HG03520 (cell line): ENCODE results near the gene CCSER2.
"Not testable (repeated sequence)": the region's sequence is repeated elsewhere in the genome, so short reads cannot be mapped to it uniquely, and the experiment has no call there.

Experiments
- ATAC-seq: cut with Tn5 transposase; IDR thresholded peaks from one replicate; pipeline ENCODE4 v1.9.1; 2021; ENCODE audit warnings: mild to moderate bottlenecking, moderate library complexity; ENCODE audit not compliant: unreplicated experiment

CCSER2 gene

DNA sequence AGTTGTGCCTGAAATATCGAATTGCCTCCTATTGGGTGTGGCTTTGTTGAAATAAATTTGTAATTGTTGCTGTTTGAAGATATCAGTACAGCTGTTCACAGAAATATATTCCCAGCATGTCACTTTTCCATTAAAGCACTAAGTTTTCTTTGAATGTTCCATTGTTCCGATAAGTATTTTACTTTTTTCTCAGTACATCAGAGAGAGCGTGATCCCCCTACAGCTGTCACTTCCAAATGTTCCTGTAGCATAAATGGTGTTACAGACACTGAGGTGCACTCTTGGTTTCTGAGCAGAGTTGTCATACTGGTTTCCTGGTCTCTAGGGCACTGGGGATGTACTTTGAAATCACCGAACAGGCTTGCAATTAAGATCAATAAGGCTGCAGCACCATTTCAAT is 189.2 kb downstream of the CCSER2 start:
- no peak for ATAC-seq

DNA sequence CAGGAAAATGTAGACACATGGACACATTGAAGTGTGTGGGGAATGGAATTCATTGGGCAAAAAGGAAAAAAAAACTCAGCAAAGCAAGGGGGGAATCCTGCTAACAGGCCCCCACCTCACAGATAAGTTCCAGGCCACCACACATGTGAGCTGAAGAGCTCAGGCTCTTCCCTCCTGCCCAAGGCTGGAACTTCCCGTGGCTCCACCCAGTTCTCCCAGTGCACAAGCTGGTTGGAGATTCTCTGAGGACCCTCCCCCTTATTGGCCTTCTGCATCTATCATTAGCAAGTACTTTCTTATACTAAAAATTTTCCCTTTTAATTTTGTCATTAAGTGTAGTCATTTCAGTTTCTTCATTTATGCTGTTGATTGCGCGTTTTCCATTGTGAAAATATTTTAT is 190.8 kb downstream of the CCSER2 start:
- ATAC-seq: no peak

DNA sequence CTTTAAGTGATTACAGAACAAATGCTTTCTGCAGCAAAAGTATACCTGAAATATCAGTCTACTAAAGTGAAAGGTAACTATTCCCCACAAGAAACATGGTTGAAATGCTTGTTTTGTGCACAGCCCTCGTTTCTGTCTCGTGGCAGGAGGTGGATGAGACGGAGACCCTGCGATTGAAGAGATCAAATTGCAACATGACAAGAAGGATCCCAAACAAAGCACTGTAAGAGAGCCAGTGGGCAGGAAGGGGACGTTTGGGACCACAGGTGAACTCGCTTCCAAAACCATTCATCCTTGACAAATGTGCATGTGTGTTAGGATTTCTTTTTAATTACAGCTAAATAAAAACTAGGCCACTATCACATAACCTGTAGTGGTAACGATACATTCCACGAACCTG is 192.6 kb downstream of the CCSER2 start:
- no peak for ATAC-seq

DNA sequence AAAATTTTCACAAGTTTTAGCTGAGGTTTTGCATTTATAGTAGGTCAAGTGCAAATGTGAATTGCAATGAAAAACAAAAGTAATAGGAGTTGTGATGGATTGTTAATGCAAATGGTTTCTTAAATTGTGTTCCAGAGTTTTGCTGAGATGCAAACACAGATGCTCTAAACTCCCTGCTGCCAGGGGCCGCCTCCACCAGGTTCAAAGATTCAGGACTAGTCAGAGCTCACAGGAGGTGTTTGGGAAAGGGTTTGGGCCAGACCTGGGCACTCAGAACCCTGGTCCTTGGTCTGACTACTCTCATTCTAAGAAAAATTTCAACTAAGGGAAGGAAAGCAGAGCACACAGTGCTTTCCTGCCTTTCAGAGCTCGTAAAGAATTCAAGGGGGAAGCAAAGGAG is 193.1 kb downstream of the CCSER2 start:
- no peak for ATAC-seq

DNA sequence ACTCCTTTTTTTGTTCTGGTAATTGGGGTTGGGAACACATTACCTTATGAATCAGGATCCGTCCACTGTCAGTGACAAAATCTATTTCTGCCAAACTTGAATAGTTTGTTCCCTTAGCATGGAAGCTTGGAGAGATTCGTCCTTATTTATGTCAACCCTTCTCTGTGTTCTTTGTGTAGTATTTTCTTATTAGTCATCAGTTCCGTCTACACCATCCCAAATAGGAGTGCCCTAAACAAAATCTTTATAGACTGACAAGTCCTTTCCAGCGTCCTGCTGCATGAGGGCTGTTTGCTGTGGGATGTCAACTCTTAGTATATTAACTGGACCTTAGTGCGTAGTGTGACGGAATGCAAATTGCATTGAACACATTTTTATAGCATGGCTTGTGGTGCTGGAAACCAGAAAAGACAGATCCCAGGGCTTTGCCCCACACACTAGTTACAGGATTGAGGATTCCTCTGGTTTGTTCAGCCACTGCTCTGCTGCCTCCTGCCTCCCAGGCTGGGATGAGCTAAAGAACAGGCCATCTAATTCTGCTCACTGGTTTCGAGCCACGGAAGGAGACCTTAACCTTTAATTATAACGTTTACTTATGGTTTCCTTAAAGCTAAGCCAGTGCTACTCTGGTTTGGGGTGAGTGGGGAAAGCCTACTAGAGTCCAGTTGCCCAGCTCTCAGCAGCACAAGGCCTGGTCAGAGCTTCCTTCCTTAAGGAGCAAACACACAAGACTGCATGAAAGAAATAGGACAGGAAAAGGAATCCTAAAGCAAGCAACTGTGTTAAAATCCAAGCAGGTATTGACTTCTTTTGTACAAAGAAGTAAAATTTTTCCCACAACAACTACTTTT is 194.4 kb downstream of the CCSER2 start:
- no peak for ATAC-seq

DNA sequence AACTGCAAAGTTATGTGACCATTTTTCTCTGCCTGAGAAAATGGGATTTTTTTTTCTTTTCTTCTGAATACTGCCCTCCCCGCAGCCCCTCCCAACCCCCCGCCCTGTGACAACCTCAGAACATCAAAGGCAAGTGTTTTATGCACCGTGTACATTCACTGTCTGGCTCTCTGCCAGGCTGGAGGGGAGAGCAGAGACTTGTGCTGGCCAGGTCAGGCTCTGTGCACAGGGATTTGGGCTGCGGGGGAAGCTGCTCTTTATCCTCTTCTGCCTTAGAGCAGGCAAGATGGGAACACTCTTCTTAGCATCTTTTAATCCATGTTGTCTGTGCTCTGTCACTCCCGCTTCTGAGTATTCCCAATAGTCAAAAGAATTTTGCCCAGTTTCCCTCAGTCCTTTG is 195.1 kb downstream of the CCSER2 start:
- no peak for ATAC-seq

DNA sequence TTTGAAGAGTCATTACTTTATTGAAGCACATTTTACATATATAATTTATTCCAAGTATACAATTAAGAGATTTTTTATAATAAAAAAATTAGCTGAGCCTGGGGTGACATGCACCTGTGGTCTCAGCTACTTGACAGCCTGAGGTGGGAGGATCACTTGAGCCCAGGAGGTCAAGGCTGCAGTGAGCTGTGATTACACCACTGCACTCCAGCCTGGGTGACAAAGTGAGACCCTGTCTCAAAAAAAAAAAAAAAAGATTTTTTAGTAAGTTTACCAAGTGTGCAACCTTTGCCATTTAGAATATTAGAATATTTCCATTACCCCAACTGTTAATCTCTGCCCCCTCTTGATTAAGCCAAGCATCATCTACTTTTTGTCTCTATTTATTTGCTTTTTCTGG is 196.0 kb downstream of the CCSER2 start:
- ATAC-seq: no peak

DNA sequence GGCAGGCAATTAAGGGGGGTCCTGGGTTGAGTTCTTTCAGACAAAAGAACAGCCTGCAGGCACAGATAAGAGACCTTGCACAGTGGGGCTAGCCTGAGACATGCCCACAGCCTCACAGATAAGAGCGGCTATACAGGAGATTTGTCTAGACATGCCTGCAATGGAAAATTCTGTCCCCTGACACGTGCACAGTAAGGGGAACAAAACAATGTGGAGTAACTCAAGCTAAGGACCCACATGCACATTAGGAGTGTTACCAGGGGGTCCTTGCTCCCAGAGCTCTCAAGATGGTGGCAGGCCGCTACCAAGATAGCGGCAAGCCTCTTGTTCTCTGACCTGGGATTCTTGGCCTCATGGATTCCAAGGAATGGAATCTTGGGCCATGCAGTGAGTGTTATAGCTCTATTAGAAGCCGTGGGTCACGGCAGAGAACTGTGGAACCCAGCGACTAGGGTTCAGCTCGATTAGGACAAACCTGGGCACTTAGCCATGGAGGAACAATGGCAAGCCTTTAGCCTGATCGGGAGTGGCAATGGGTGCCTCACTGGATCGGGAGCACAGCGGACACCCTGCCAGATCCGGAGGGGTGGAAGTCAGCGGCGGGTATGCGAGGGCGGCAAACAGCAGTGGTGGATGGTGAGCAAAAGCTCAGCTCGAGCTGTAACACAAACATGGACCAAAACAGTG is 196.9 kb downstream of the CCSER2 start:
- no peak for ATAC-seq

DNA sequence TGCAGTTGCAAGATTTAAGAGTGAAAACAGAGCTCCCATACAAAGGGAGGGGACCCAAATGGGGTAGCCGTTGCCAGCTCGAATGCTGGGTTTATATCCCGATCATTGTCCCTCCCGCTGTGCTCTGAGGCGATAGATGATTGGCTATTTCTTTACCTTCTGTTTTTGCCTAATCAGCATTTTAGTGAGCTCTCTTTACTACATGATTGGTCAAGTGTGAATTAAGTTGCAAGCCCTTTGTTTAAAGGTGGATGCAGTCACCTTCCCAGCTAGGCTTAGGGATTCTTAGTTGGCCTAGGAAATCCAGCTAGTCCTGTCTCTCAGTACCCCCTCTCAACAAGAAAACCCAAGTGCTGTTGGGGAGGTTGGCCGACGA is 197.4 kb downstream of the CCSER2 start:
- ATAC-seq: not testable (repeated sequence)

DNA sequence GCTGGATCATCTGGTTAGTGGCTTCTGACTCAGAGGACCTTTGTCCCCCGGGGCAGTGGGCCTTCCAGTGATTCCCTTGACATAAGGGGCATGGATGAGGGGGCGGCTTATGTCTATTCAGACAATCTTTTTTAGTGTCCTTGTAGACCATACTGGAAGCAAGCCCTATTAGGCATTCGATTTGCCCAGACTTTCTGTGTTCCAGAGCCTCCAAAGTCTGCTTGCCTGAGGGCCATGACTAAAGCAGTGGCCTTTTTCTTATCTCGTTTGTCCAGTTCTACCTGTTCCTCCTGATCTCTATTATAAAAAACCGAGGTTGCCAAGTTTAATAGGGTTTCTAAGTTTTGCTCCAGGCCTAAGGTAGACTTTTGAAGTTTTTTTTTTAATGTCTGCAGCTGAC is 199.0 kb downstream of the CCSER2 start:
- ATAC-seq: not testable (repeated sequence)

DNA sequence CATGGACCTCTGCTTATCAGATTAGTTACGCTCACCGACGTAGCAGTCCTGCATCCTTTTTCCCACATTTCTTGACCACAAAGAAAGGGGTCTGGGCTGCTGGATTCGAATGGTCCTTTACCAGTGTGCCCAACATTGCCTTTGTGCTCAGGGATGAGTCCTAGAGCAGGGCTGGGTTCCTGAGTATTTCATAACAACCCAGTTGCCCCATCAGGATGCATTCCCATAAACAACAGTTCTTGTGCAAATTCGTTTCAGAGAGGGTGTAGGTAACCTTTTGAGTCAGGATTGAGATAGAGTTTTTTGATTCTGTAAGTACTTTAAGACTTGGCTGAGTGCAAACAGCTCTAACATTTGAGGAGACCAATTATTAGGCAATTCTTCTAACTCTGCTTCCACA is 200.1 kb downstream of the CCSER2 start:
- not testable (repeated sequence) for ATAC-seq

DNA sequence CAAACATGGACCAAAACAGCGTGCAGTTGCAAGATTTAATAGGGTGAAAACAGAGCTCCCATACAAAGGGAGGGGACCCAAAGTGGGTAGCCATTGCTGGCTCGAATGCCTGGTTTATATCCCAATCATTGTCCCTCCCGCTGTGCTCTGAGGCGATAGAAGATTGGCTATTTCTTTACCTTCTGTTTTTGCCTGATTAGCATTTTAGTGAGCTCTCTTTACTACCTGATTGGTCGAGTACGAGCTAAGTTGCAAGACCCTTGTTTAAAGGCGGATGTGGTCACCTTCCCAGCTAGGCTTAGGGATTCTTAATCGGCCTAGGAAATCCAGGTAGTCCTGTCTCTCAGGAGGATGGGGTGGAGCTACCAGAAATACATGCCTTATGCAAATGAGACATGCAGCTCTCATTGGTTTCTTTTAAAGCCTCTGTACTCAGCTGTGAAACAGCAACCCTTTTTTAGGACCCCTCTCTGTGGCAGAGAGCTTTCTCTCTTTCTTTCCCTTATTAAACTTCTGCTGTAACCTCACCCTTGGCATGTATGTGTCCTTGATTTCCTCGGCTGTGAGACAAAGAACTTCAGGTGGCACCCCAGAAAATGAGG is 202.4 kb downstream of the CCSER2 start:
- no peak for ATAC-seq

DNA sequence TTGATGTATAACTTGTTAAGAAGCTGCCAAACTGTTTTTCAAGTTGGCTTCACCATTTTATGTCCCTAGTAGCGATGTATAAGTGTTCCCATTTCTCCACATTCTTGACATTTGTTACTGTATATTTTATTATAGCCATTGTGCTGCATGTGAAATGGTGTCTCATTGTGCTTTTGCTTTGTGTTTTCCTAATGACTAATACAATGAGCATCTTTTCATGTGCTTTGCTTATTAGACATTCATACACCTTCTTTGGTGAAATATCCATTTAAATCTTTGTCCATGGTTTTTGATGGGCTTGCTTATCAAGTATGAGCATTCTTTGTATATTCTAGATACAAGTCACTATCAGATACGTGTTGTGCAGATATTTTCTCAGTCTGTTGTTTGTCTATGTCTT is 203.0 kb downstream of the CCSER2 start:
- no peak for ATAC-seq

DNA sequence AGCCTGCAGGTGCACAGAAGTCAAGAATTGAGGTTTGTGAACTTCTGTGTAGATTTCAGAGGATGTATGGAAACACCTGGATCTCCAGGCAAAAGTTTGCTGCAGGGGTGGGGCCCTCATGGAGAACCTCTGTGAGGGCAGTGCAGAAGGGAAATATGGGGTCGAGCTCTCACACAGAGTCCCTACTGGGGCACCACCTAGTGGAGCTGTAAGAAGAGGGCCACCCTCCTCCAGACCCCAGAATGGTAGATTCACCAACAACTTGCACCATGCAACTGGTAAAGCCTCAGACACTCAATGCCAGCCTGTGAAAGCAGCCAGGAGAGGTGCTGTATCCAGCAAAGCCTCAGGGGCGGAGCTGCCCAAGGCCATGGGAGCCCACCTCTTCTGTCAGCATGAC is 205.8 kb downstream of the CCSER2 start:
- no peak for ATAC-seq

DNA sequence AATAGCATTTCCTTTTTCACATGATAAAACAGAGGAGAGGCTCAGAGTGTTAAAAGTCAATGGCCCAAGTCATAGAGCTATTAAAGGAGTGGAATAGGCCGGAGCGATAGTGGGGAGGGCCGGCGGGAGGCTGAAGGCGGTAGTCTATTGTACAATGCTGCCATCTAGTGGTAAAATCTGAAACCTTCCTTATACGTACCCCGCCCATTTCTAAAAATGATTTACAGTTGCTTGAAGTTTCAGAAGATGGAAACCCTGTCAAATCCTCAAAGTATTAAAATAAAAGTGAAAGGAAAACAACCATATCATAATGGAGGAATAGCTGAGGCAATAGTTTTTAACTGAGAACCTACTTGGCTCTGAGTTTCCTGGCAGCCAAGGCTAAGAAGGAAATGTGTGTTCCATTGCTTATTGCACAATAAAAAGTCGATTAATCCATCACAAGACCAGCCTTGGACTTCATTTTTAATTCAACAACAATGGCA is 209.1 kb downstream of the CCSER2 start:
- ATAC-seq: peak; percentile 67

DNA sequence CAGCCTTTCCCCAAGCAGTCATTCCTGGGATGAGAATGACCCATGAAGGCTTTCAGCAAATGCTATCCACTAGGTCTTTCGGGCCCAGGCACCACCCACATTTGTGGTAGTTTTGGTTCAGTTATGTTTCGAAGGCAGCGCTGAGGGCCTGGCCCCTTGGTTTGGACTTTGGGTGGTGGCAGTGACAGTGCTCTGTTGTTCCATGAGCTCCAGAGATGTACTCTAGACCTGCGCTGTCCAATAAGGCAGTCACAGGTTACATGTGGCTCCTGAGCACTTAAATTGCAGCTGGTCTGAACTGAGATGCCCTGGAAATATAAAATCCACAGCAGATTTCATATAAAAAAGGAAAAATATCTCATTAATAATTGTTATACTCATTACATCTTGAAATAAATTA is 209.6 kb downstream of the CCSER2 start:
- ATAC-seq: no peak

DNA sequence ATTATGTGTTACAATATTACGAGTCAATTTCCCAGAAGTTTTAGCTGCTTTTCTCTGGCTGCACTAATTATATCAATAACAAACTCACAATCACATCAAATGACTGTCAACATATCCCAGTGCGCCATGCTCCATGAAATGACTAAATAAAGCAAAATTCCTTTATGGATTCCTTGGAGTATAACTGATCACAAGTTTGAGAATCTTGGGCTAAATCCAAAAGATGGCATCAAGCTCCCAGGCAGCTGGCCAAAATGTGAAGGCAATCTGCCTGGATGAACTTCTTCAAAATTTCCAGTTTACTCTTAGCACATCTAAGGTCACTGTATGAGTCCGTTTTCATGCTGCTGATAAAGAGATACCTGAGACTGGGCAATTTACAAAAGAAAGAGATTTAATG is 210.8 kb downstream of the CCSER2 start:
- no peak for ATAC-seq

DNA sequence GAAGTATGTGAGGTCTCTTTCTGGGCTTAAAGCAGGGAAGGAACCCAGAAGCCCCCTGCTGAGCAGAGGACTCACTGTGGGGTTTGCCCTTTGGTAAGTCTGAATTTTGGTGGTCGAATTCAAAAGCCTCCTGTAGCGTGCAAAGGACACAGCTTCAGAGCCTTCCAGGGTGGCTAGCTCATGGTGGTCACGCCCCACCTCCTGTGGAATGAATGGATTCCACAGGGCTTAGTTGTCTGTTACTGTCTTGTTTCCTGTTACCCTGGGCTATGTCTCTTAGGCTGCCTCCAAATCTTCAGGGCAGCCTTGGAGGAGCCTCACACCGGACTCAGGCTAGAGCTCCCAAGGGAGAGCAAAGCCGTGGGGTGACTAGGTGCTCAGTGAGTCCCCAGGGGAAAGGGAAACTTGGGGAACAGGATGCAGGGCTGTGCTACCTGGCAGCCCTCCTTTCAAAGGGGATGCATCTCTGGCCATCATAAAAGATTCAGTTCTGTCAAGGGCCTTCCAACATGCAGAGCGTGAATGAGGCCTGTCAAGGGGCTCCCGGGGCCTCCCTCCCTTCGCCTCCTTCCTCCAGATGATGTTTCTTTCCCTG is 211.7 kb downstream of the CCSER2 start:
- ATAC-seq: no peak

DNA sequence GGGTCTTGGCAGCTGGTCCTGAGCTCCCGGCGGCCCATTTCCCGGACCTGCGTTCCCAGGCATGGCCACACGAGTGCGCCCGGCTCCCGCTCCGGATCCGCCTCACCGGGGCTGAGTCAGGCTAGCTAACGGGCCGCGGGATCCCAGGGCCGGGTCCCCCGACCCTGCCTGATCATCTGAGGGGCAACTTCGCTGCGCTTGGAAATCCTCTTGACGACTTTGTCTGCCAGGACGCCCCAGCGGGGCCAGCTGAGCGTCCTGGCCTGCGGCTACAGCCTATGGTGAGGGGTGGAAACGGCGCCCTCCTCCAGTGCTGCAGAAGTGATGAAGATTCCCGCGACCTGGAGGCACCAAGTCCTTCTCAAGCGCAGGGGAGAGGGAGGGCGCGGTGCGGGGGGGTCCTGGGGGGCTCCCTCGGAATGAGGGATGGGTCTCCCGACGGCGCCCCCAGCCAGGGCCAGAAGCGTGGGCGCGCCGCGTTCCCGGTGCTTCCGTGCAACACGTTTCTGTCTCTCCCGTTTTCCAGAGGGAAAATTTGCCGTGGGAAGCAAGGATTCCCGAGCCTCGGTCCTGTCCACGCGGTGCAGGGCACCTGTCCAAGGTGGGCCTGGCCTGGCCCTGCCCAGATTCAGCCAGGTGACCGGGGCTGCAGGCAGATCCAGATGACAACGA is 212.4 kb downstream of the CCSER2 start:
- peak; percentile 83 for ATAC-seq

DNA sequence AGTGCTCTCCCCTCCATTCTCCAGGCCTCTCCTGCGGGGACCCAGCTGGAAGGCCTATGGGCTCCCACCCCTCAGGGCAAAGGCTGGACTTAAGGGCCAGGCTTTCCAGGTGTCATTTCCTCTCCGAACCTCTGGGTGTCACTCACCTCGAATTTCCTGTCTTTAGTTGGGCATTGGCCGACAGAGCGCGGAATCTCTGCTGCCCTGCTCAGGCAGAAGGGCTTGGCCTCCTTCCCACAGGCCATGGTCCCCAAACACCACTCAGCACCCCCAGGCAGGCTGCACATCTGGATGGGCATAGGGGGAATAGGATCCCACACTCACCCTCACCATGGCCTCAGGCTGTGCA is 212.9 kb downstream of the CCSER2 start:
- ATAC-seq: no peak
